HG02642 (cell line): ENCODE data around the gene PHF5A.
"Not testable (repeated sequence)": the region's sequence is repeated elsewhere in the genome, so short reads cannot be mapped to it uniquely, and the experiment has no call there.

Source experiments
- ATAC-seq: cut with Tn5 transposase; IDR thresholded peaks from one replicate; pipeline ENCODE4 v1.9.1; 2021; ENCODE audit warnings: mild to moderate bottlenecking; ENCODE audit not compliant: unreplicated experiment, poor library complexity

Gene PHF5A

DNA sequence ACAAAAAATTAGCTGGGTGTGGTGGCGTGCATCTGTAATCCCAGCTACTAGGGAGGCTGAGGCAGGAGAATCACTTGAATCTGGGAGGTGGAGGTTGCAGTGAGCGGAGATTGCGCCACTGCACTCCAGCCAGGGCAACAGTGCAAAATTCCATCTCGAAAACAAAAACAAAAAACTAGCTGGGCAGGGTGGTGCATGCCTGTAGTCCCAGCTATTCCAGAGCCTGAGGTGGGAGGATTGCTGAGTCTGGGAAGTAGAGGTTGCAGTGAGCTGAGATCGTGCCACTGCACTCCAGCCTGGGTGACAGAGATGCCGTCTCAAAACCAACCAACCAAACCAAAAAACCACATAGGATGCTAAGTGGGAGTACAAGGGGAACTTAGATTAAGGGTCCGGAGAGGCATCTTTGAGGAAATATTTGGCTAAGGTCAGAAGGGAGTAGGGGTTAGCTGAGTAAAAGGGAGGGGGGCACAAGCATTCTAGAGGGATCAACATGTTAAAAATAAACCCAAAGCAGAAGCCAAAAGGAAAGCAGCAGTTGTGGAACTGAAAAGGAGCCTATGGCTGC lies 10.2 kb downstream of the PHF5A start:
- ATAC-seq: no peak

DNA sequence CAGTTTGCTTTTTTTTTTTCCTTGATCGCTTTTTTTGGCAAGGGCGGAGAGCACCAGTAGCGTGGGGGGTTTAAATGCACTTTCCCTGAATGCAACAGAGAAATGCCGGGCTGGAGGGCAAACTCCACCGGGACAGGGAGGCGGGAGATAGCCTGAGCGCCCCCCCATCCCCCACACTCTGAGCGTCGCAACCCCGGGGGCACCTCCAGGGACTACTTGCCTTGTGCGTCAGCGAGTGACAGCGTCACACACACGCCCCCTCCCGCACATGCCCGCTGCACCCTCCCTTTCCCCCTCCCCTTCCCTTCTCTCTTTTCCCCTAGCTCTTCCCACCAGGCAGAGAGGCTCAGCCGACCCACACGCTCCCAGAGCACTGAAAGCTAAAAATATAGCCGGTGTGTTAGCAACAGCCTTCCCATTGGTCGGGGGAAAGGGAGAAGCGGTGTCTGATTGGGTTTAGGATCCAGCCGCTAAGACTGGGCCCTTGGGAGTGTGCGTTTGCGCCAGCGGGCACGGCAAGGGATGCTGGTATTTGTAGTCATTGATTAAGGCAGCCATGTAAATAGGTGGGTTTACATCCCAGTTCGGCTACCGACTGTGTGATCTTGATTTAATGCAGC lies 20.2 kb downstream of the PHF5A start:
- ATAC-seq: peak; percentile 49

DNA sequence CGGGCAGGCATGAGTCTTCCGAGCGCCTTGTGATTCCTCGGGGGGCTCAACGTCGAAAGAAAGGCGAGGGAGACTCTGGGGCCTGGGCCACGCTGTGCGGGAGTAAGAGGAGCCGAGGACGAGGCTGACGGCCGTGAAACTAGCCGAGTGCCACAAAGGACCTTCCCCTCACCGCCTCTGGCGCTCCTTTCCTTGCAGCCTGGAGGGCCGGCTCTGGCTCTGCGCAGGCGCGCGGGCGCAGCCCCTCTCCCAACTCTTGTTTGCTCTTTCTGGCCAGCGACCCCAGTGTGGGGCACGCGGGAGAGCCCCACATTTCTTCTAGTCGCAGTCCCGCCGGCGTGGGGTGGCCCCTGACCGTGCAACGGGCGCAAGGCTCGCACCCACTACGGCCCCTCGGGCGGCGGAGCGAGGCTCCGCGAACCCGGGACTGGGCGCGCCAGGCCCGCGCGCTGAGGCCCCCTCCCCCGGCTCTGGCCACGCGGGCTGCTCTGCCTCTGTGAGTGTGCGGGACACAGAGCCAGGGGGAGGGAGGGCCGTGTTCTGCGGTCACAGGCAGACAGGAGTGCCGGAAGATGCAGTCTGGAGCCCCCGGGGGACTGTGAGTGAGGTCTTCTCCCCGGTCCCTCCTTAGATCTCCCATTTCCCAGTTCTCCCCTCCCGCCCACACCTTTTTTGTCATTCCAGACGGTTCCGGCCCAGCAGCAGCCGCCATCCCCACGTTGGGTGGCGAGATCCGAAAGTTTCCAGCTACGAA lies 20.9 kb downstream of the PHF5A start:
- peak; percentile 10 for ATAC-seq

DNA sequence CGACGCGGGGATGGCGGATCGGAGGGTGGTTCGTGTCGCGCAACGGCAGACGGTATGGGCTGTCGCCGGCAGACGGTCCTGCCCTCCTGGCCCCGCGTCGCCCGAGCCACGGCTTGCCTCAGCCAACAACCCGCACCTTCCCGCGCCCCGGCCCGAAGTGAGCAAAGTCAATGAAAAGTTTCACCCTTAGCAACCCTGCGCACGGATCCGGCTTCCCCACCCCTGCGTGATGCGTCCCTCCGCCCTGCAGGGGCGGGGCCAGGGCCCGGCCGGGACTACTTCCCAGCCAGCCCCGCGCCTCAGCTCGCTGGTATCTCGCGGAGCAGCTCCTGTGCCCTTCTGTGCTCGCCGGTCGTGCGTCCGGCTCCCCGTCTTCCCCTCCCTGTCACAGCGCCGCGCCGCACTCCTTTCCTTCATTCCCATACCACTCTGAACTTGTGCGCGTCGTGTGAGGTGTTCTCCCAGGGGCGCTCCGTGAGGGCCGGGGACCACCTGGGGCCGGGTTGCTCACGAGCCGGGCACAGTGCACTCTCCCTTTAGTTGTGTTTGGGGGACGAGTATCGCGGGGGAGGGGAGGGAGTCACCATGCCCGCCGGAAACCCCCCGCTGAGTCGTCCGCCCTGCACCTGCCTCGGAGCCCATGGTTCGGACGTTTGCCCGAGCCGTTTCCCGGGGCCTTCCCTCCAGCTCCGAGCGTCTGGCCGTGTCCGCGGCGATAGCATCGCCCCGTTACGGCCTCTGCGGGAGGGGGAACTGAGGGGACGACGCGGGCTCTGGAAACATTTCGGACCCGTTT lies 21.7 kb downstream of the PHF5A start, which contains the start of gene TOB2:
Gene TOB2 (minus strand): TSS at position 163 of the 796 bp plus-strand sequence. CDS start 9,456 bp downstream, outside the sequence.
- peak; percentile 47 for ATAC-seq

DNA sequence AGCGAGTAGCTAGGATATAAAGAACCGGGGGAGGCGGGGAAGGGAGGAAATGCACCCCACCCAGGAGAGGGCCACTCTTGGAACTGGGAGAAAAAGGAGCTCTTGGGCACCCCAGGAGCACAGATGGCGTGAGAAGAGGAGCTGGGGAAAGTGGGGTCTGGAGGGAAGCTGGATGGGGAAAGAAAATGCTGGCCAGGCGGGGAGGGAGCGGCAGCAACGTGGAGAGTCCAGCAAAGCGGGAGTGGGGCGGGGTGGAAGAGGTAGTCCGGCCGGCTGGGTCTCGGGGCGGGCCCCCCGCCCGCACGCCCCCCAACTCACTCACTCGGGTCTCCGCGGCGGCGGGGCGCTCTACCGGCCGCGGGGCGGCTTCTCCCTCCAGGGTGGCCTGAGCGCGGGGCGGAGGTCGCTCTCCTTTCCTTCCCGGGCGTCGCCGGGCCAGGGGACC lies 22.4 kb downstream of the PHF5A start:
- ATAC-seq: no peak

DNA sequence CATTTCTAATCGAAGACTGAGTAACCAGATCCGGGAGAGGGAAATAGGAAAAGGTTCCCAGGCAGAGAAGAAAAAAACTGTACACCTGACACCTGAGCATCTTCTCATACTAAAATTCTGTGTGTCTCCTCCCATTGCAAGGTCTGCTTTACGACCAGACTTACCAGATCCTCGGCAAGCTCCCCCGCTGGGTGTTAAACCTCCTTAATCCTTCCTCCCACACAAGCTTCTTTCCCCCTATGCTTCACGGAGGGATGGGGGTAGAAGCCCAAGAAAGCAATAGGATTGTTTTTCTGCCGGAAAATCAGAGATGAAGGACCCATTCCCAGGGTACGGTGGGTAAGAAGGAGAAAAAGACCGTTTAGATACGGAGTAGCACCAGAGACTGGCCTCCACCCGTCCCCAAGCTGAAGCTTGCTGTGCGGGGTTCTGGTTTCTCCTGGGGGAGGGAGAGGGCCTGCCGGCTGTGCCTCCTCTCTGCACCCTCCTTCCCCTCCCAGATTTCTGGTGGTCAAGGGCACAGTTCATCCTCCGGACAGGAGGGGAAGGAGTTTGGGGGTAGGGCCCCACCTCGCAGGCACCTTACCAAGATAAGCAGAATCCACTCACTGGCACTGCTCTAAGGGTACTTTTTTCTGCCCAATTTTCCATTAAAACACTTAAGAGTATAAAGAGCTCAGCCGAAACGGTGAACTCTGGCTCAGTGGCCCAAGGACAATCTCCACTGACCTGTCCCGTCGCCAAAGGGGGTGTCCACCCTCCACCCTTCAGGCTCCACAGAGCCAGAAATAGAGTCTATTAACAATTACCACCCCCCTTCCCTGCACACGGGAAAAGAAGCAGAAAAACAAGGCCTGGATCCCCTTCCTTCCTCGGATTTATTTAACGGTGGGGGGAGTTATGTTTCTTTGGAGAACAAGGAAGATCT lies 23.1 kb downstream of the PHF5A start:
- no peak for ATAC-seq

DNA sequence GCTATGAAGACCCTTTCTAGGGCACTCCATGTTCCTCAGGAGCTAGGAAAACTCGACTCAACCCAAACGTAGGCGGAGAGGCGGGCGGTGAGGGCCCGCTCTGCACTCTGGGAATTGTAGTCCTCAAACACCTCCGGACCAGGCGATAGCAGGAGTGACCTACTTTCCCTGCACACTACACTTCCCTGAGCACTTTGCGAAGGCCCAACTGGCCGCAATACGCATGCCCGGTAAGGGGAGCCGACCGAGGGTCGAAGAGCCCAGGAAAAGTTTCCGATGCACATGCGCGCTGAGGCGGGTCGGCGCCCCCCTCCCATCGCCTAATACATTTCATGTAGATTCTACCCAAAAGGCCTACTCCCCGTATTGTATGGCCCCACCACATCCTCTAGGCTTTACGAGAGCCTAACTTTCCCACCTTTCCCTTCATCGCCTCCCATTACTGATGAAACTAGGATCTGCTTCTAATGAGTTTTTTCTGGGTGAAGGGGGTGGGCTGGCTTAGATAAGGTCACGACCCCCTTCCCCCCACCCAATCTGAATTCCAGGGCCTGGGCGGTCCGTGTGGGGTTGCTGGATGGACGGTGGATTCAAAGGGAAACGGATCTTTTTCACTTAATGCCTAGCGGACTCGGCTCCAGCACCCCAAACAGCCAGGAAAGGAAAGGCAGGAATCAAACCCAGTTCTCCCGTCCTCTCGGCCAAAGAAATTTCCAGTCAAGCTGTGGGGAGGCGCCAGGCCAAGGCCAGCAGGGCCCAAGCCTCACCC lies 23.9 kb downstream of the PHF5A start:
- ATAC-seq: peak; percentile 48

DNA sequence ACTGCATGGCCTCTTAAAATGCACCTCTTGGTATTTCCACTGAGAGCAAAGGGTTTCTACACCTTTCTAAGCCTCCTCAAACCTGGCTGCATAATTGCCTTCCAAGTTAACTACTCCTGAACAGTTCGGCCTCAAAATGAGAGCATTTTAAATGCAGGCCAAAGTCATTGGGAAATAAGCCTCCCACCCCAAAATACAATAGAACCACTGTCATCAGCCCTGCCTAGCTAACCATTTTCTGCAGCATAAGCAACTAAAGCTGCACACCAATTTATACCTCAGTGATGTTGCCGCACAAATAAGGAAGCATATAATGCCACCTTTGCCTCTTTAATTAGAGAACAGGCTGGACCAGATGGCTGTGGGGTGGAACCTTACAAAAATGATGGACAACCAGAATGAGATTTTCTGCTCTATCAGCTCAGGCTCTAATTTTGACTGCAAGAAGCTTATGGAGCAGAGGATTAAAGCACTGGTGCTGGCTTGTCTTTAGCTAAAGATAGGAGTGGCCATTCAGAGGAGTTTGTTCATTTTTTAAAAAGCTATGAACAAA lies 26.2 kb downstream of the PHF5A start:
- ATAC-seq: no peak

DNA sequence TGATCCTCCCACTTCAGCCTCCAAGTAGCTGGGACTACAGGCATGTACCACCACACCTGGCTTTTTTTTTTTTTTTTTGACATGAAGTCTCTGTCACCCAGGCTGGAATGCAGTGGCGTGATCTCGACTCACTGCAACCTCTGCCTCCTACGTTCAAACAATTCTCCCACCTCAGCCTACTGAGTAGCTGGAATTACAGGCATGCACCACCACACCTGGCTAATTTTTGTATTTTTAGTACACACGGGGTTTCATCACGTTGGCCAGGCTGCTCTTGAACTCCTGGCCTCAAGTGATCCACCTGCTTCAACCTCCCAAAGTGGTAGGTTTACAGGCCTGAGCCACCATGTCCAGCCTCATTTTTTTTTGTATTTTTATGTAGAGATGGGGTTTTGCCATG lies 28.0 kb downstream of the PHF5A start:
- ATAC-seq: not testable (repeated sequence)

DNA sequence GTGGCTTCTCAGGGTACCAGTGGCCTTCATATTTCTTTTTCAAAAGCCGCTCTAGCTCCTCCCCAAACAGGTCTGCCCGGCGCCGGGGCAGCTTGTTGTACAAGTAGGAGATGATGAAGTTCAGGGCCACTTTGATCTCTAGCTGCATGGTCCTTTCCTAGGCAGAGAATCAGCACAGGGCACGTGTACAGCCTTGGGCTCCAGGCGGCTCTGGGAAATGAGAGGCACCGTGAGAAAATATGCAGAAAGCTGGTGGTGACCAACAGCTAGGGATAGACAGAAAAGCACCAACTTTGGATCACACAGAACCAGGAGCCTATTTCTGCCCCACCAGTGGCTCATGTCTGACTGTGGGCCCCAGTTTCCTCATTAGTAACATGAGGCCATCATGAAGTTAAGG lies 31.3 kb downstream of the PHF5A start:
- no peak for ATAC-seq

DNA sequence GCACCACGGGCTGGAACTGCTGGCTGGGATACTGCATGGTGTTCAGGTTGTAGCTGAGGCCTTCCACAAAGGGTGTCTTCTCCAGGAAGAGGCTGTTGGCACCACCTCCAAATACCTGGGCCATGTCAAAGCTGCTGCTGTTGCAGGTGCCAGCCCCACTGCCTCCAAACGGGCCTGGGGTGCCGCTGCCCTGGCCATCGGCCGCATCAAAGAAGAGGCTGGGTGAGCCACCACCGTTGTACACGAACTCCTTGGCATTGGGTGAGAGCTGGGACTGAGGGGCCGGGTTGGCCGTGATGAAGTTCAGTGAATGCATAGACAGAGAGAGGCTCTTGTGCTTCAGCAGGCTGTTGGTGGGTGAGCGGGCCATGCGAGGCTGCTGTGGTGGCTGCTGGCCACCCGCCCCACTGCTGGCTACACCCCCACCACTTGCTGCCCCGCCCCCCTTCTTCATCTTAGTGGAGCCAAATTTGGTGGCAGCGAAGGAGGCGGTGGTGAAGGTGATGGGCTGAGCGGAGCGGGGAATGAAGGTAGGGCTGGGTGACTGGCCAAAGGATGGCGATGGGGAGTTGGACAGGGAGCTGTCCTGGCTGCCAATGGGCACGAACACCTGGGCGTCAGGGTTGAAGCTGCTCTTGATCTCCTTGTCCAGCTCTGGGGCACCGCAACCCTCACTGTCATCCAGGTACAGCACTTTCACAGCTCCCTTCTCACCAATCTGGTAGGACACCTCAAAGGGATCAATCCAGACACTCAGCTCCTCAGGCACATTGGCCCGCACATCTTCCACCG lies 32.0 kb downstream of the PHF5A start:
- ATAC-seq: no peak

DNA sequence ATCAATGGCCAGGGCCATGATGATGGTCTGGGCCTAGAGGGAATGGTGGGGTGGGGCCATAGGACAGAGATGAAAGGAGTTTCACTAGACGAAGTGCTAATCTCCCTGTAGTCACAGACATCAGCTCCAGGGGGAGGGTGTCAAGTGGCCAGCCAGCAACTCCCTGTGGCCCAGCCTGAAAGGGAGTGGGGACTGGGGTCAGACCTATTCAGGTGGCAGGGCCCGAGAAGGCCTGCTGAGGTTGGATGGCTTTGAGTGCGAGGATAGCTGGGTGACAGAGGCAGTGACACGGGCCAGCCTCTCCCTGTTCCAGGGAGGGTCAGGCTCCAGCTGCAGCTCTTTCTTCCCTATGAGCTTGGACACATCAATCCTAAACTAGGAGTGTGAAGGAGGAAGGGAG lies 32.9 kb downstream of the PHF5A start:
- no peak for ATAC-seq

DNA sequence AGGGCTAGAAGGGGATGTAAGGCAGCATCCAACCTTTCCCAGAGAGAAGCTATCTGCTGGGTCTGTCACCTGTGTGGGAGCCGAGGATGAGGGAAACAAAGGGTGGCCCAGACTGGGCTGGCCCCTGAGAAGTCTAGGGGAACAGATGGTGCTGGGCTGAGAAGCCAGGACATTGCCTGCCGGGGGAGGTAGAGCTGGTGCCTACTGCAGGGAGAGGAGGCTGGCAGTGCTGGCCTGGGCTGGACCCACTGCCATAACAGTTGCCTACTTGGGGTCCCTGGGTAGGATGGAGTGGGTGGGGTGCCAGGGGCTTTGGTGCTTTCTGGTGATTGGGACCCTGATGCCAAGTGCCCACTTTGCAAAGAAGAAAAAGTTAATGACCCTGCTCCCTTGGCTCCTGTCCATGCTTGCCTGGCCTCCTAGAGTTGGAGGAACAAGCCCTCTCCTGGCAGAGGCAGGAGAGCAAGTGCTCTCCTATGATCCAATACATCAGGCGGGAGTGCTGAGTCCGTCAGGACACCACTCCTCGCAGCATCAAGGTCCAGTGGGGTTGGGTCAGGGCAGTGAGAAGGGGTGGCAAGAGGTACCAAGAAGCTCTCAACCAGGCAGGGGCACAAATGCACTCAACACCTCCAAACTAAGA lies 34.0 kb downstream of the PHF5A start:
- not testable (repeated sequence) for ATAC-seq

DNA sequence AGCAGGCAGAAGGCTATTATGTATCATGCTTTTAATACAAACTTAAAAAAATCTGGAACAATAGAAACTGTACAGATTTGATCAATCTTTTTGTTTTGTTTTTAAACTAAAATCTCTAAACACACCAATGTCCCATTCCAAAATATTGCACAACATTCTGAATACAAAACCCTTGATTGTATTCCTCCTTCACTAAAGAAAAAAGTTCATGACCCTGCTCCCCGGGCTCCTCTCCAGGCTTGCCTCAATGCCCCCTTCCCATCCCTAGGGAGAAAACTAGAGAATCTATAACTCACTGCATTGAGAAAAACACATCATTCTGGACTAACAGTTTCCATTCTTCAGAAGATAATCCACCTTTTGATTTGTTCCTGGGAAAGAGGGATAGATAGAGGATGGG lies 35.0 kb downstream of the PHF5A start:
- ATAC-seq: not testable (repeated sequence)

DNA sequence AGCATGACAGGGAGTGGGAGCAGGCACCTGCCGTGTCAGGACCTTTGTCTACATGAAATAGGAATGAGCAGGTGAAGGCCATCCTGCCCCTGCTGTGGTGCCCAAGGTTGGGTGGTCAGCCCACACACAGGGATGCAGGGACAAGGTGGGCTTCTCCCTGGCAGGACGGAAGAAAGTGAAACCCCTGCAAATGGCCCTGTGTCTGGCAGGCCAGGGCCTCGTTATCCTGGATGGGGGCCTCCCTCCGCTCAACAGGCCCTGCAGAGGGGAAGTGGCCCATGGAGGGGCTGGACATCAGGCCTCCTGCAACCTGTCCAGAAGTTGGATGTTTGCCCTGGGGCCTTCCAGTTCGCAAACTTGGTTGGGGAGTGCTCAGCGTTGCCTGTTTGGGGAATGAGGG lies 36.8 kb downstream of the PHF5A start:
- no peak for ATAC-seq

DNA sequence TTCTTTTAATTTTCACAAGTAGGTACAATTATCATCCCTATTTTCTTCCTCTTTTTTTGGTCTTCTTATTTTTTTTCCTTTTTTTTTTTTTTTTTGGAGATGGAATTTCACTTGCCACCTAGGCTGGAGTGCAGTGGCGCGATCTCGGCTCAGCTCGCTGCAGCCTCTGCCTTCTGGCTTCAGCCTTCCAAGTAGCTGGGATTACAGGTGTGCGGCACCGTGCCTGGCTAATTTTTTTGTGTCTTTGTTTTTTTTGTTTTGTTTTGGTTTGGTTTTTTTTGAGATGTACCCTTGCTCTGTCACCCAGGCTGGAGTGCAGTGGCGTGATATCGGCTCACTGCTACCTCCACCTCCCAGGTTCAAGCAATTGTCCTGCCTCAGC lies 38.5 kb downstream of the PHF5A start:
- ATAC-seq: no peak

DNA sequence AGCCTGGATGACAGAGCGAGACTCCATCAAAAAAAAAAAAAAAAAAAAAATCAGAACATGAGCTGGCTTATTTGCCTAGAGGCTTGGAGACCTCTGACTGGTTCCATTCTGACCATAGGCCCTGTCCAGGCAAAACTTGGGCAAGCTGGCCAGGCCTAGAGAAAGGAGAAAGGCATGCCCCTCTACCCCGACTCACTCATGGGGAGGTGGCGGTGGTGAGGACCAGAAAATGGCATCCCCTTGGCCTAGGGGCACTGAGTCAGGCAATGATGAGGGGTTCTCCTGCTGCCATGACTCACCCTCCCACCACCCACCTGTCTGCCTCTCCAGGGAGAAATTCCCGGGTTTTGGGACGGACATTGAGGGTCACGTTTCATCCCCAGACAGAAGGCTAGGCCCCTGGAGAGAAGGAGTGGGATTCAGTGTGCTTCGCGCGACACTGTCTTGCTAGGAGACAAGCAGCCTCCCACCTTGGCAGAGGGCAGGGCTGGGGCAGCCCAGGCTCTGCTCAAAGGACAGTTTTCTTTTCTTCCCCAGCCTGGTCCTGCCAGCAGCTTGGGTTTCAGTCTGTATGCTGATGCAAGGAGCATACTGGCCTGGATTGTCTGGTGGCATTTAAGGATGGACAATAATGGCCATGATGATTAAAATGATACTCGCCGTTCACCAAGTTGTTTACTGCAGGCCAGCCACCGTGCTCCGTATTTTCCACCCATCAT lies 39.1 kb downstream of the PHF5A start:
- no peak for ATAC-seq
